Measurements from ENCODE around the gene PXN. TPM values are rescaled to one million over a fixed set of nuclear protein-coding genes. Genes with fewer than 3 reads are reported as not detected.

PXN gene
- total RNA-seq, 8 experiments from 2014 or later: 10.1 to 52.6 (median 23.8) TPM

GRCh38 chr12:120234643-120235368, 30.7 kb downstream of the PXN start:
- peak; percentile 38 to 89 (median 88) for ATAC-seq (replicated peaks in 6 of 8)
- WGBS, 10 experiments: 0 to 64% (median 40%) methylated on average over 1 to 9 of the region's 13 CpGs; no CpG with 5 or more reads in 3 of the 10 experiments
- Histone ChIP-seq H3K27ac (peak overlapping the region; percentile 95 to 96), H3K4me1 (replicated peaks in 1 of 2) (peaks cover 47 to 59% of the 10 kb centered on the region in 2 donors), H3K4me3 (no peak overlapping the region)
- in situ Hi-C loops (cut with MboI; ENCODE audit: low pct_unique_long_range_greater_than_20kb in 2 of 9, low sequenced_read_pairs in 9 of 9, unreplicated experiment in 9 of 9): no loop called here

DNA sequence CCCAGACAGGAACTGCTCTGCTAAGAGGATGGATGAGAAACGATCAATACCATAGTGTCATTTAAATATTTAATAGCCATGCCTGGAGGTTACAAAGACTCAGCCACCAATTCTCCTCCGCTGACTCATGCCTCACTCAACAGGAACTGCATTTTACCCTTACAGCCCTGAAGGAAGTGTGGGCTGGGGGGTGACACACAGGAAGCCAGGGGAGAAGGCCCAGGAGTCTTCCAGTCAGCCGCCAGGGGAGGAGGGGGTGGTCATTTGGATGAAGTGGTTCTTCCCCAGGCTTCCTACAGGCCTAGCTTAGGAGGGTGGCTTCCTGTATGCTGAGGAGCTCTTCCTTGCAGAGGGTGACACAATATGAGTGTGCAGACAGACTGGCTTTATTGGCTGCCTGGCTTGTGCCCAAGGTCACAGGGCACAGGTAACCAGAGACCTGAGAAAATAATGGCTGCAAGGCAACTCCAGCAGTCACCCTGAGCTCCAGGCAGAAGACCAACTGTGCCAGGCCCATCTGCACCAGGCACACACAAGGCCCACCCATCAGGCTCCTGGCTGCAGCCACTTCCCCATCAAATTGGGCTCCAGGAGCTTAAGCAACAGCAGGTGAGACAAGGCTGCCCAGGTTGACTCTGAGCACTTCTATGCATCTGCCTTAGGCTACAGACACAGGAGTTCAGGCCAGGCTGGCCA, 34.1 kb downstream of the PXN start:
- ATAC-seq (replicated peaks in 6 of 8): peak; percentile 5 to 39 (median 22)
- Histone ChIP-seq H3K4me1 (replicated peaks in 1 of 2) (peaks cover 65 to 76% of the 10 kb centered on the region in 2 donors), H3K4me3 (no peak overlapping the region), H3K27ac (peak overlapping the region; percentile 46 to 73)
- in situ Hi-C loops (cut with MboI; ENCODE audit: low pct_unique_long_range_greater_than_20kb in 2 of 9, low sequenced_read_pairs in 9 of 9, unreplicated experiment in 9 of 9): no loop called here
- 0 to 80% (median 20%) methylated on average over 1 to 3 of the region's 3 CpGs; no CpG with 5 or more reads in 3 of the 10 experiments for WGBS, 10 experiments

DNA sequence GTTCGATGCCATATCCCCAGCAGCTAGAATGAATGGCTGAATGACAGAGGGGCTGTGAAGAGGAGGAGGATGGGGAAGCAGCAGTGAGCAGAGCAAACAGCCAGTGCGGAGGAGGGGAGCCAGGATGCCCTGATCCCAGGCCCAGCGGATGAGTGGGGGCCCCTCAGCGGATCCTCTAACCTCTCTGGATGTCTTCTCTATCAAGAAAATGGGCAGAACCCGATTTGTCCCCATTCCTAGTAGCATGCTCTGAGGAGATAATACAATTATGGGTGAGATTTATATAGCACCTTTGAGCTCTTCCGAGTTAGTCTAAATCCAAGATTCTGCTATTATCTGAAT, 34.6 kb downstream of the PXN start:
- Histone ChIP-seq H3K4me3 (no peak overlapping the region), H3K27ac (peak overlapping the region; percentile 17 to 71), H3K4me1 (replicated peaks in 1 of 2) (peaks cover 63 to 71% of the 10 kb centered on the region in 2 donors)
- no peak for ATAC-seq (replicated peaks in 6 of 8)
- in situ Hi-C loops (cut with MboI; ENCODE audit: low pct_unique_long_range_greater_than_20kb in 2 of 9, low sequenced_read_pairs in 9 of 9, unreplicated experiment in 9 of 9): no loop called here
- WGBS, 10 experiments: 10 to 60% (median 33%) methylated on average over 1 to 5 of the region's 6 CpGs; no CpG with 5 or more reads in 3 of the 10 experiments

DNA sequence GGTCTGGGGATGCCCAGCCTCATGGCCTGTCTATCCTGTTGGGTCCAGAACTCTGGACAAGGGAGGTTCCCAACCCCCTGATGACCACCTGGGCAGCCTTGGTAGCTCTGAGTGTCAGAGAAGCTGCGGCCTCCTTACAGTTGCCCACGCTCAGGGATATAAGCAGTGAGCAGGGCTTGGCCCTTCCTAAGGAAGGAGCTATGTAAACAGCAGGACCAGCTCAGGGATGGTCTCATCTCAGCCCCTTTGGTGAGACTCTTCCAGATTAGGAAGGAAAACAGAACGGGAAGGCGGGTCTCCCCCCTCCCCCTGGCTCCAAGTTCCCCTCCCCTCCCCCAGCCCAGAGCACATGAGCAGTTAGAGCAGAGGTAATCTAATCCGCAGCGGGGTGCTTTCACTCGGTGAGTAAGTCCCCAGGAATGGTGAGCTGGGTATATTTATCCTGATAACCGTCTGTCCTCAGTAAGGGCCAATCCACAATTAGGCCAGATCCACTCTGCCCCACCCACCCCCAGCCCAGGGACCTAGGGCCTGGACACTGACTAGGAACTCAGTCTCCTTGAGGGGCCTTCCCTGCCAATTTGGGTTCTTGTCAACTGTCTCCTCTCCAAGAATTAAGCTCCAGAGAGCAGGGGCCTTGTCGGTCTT, 35.1 kb downstream of the PXN start:
- H3K4me3 ChIP-seq: no peak overlapping the region
- 40% methylated on average over 1 of the region's 9 CpGs; no CpG with 5 or more reads in 9 of the 10 experiments for WGBS, 10 experiments
- in situ Hi-C loops (cut with MboI; ENCODE audit: low pct_unique_long_range_greater_than_20kb in 2 of 9, low sequenced_read_pairs in 9 of 9, unreplicated experiment in 9 of 9): no loop called here
- H3K27ac ChIP-seq: peak overlapping the region; percentile 17 to 71
- peak in 7 of 8 experiments; percentile 4 to 20 (median 12) for ATAC-seq (replicated peaks in 6 of 8)
- peaks cover 59 to 67% of the 10 kb centered on the region in 2 donors for H3K4me1 ChIP-seq (replicated peaks in 1 of 2)

GRCh38 chr12:120229487-120230325, 35.8 kb downstream of the PXN start:
- Histone ChIP-seq H3K4me3 (no peak overlapping the region), H3K4me1 (replicated peaks in 1 of 2) (peaks cover 54 to 67% of the 10 kb centered on the region in 2 donors), H3K27ac (peak overlapping the region in 1 of 2 donors; percentile 71)
- in situ Hi-C loops (cut with MboI; ENCODE audit: low pct_unique_long_range_greater_than_20kb in 2 of 9, low sequenced_read_pairs in 9 of 9, unreplicated experiment in 9 of 9): loop anchor here in 2 of 9 experiments (5.0 to 10.0 kb wide), 2 partner anchors 38 to 45 kb away; partner anchors contain the start of gene PXN (in 1 of the 2)
- 0 to 96% (median 76%) methylated on average over 1 to 4 of the region's 12 CpGs; no CpG with 5 or more reads in 4 of the 10 experiments for WGBS, 10 experiments
- peak in 3 of 8 experiments; percentile 3 to 11 (median 7) for ATAC-seq (replicated peaks in 6 of 8)

DNA sequence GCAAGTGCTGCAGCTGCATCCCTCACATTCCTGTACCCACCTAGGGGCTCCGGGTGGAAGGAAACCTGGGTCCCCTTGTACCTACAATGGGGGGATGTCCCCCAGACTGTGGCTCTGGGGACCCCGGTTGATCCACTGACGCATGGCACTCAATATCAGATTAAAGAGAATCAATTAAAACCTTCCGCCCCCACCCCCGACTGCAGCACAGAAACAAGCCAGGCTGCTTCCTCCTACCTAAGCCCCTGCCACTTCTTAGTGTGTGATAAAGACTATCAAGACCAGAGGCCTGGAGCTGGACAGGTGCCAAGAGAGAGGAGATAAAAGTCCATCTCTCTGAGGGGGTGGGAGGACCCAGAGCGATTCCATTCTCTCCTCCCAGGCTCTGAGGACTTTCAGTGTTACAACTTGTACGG, 36.5 kb downstream of the PXN start:
- peak overlapping the region; percentile 20 to 71 for H3K27ac ChIP-seq
- H3K4me1 ChIP-seq (replicated peaks in 1 of 2): peaks cover 47 to 62% of the 10 kb centered on the region in 2 donors
- H3K4me3 ChIP-seq: no peak overlapping the region
- ATAC-seq (replicated peaks in 6 of 8): peak in 1 of 8 experiments; percentile 3
- in situ Hi-C loops (cut with MboI; ENCODE audit: low pct_unique_long_range_greater_than_20kb in 2 of 9, low sequenced_read_pairs in 9 of 9, unreplicated experiment in 9 of 9): loop anchor here in 2 of 9 experiments (5.0 to 10.0 kb wide), 2 partner anchors 38 to 46 kb away; partner anchors contain the start of gene PXN (in 1 of the 2)
- 0 to 71% (median 34%) methylated on average over 1 to 4 of the region's 7 CpGs; no CpG with 5 or more reads in 4 of the 10 experiments for WGBS, 10 experiments

DNA sequence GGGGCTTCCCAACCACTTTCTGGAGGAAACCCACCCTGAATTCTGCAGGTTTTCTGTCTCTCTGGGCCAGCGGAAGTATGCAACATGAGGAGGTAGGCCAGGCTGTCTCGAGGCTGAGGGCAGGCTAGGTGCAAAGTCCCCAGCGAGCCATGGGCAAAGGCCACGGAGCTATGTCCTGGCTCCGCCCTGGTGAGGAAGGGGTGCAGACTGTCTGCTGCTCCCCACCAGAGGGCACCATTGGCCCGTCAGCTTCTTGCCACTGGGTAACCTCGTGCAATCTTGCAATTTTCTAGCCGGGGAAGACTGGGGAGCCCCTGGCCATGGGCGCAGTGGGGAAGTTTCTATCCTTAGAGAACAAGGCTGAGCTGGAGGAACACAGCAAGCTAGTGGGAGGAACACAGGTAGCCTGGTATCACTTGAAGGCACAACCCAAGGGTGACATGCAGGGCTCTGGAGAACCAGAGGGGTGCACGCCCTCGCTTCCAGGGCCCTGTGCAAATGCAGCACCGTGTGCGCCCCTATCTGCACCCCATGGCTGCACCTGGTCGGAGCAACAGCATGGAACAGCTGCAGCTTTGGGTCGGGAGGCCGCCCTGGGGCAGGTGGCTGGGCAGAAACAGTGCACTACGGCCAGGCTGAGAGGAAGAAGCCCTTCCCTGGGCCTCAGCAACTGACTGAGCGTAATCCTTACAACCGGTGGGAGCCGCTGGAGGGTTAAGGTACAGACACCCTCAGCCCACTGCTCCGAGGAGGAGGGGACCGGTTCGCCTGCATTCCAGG, 37.0 kb downstream of the PXN start:
- peak overlapping the region; percentile 14 to 52 for H3K27ac ChIP-seq
- H3K4me3 ChIP-seq: no peak overlapping the region
- WGBS, 10 experiments: 10 to 47% (median 24%) methylated on average over 2 to 13 of the region's 23 CpGs; no CpG with 5 or more reads in 3 of the 10 experiments
- H3K4me1 ChIP-seq (replicated peaks in 1 of 2): peaks cover 46 to 57% of the 10 kb centered on the region in 2 donors
- peak; percentile 4 to 78 (median 74) for ATAC-seq (replicated peaks in 6 of 8)
- in situ Hi-C loops (cut with MboI; ENCODE audit: low pct_unique_long_range_greater_than_20kb in 2 of 9, low sequenced_read_pairs in 9 of 9, unreplicated experiment in 9 of 9): loop anchor here in 2 of 9 experiments (5.0 to 10.0 kb wide), 2 partner anchors 39 to 46 kb away; partner anchors contain the start of gene PXN (in 1 of the 2)

- Histone ChIP-seq H3K27ac (no peak overlapping the region), H3K4me3 (no peak overlapping the region), H3K4me1 (replicated peaks in 1 of 2) (peaks cover 46 to 56% of the 10 kb centered on the region in 2 donors)
- WGBS, 10 experiments: 8 to 70% methylated on average over 2 to 3 of the region's 3 CpGs; no CpG with 5 or more reads in 8 of the 10 experiments
- in situ Hi-C loops (cut with MboI; ENCODE audit: low pct_unique_long_range_greater_than_20kb in 2 of 9, low sequenced_read_pairs in 9 of 9, unreplicated experiment in 9 of 9): loop anchor here in 2 of 9 experiments (5.0 to 10.0 kb wide), 2 partner anchors 39 to 47 kb away; partner anchors contain the start of gene PXN (in 1 of the 2)
- no peak for ATAC-seq (replicated peaks in 6 of 8)
Observed at GRCh38 chr12:120228041-120228290, 37.6 kb downstream of the PXN start.

GRCh38 chr12:120227233-120228040, 38.1 kb downstream of the PXN start:
- no peak overlapping the region for H3K4me3 ChIP-seq
- no peak for ATAC-seq (replicated peaks in 6 of 8)
- in situ Hi-C loops (cut with MboI; ENCODE audit: low pct_unique_long_range_greater_than_20kb in 2 of 9, low sequenced_read_pairs in 9 of 9, unreplicated experiment in 9 of 9): loop anchor here in 2 of 9 experiments (5.0 to 10.0 kb wide), 2 partner anchors 40 to 47 kb away; partner anchors contain the start of gene PXN (in 1 of the 2)
- no peak overlapping the region for H3K27ac ChIP-seq
- 33 to 100% (median 73%) methylated on average over 1 to 6 of the region's 8 CpGs; no CpG with 5 or more reads in 1 of the 10 experiments for WGBS, 10 experiments
- peaks cover 46 to 51% of the 10 kb centered on the region in 2 donors for H3K4me1 ChIP-seq (replicated peaks in 1 of 2)

- ATAC-seq (replicated peaks in 6 of 8): peak in 2 of 8 experiments; percentile 6 to 40
- in situ Hi-C loops (cut with MboI; ENCODE audit: low pct_unique_long_range_greater_than_20kb in 2 of 9, low sequenced_read_pairs in 9 of 9, unreplicated experiment in 9 of 9): loop anchor here in 2 of 9 experiments (5.0 to 10.0 kb wide), 2 partner anchors 41 to 49 kb away; partner anchors contain the start of gene PXN (in 1 of the 2)
- Histone ChIP-seq H3K27ac (no peak overlapping the region), H3K4me1 (replicated peaks in 1 of 2) (peaks cover 36 to 43% of the 10 kb centered on the region in 2 donors), H3K4me3 (no peak overlapping the region)
- WGBS, 10 experiments: 50 to 100% (median 93%) methylated on average over 1 to 5 of the region's 13 CpGs; no CpG with 5 or more reads in 6 of the 10 experiments
Observed at GRCh38 chr12:120225852-120226640, 39.5 kb downstream of the PXN start.
